HG03103 (cell line): ENCODE data around the gene NPTX1.

Source experiments
- ATAC-seq: cut with Tn5 transposase; IDR thresholded peaks from one replicate; pipeline ENCODE4 v1.9.1; 2021; ENCODE audit warnings: low read depth; ENCODE audit not compliant: unreplicated experiment

The NPTX1 gene

GRCh38 chr17:80429356-80430275 is 46.8 kb downstream of the NPTX1 start:
- no peak for ATAC-seq

- no peak for ATAC-seq
Observed at GRCh38 chr17:80428796-80429195, 47.6 kb downstream of the NPTX1 start.

- ATAC-seq, result no peak
Observed at GRCh38 chr17:80428363-80428762, 48.0 kb downstream of the NPTX1 start.

- ATAC-seq, result no peak
Observed at GRCh38 chr17:80427366-80428282, 48.8 kb downstream of the NPTX1 start.

GRCh38 chr17:80426671-80427326 is 49.6 kb downstream of the NPTX1 start:
- no peak for ATAC-seq

- no peak for ATAC-seq
Observed at GRCh38 chr17:80425835-80426426, 50.5 kb downstream of the NPTX1 start.

- no peak for ATAC-seq
Observed at GRCh38 chr17:80424878-80425765, 51.3 kb downstream of the NPTX1 start.

- ATAC-seq, result no peak
Observed at GRCh38 chr17:80424261-80424660, 52.1 kb downstream of the NPTX1 start.

- no peak for ATAC-seq
Observed at GRCh38 chr17:80423536-80424225, 52.7 kb downstream of the NPTX1 start.

GRCh38 chr17:80422981-80423380 is 53.4 kb downstream of the NPTX1 start:
- ATAC-seq, result no peak

- no peak for ATAC-seq
Observed at GRCh38 chr17:80422276-80422675, 54.1 kb downstream of the NPTX1 start.

GRCh38 chr17:80421381-80422090 is 54.9 kb downstream of the NPTX1 start:
- no peak for ATAC-seq

GRCh38 chr17:80419255-80419654 is 57.2 kb downstream of the NPTX1 start:
- no peak for ATAC-seq

GRCh38 chr17:80418589-80418988 is 57.8 kb downstream of the NPTX1 start:
- no peak for ATAC-seq
